Naive B cell (primary cell): Measurements from ENCODE around the gene SCAF4. TPM values are rescaled to one million over a fixed set of nuclear protein-coding genes. Genes with fewer than 3 reads are reported as not detected.
A peak's percentile ranks its signal among the peaks of the same experiment; 100 is the strongest.
"Not testable (repeated sequence)": the region's sequence is repeated elsewhere in the genome, so short reads cannot be mapped to it uniquely, and the experiment has no call there.

ENCODE experiments used
- ATAC-seq, 2 donors: fragments of 150-1000 bp; cut with Tn5 transposase; 2 replicates each; pipeline ENCODE4 v1.10.0; 2021; ENCODE audit warnings: low read depth in 2 of 2, mild to moderate bottlenecking in 2 of 2, moderate library complexity in 2 of 2
- DNase-seq: peaks from one replicate; pipeline ENCODE4 v3.0.0; 2022
- H3K27ac Mint-ChIP-seq, 6 donors: one replicate each; pipeline ENCODE4 v1.8.0; 2020 to 2022; ENCODE audit warnings: mild to moderate bottlenecking in 6 of 6, mixed read lengths in 6 of 6, moderate library complexity in 5 of 6, inconsistent platforms in 2 of 6
- H3K27me3 Mint-ChIP-seq, 3 donors: one replicate each; pipeline ENCODE4 v1.8.0; 2021 to 2022; ENCODE audit warnings: mixed read lengths in 3 of 3, mild to moderate bottlenecking in 1 of 3
- H3K36me3 Mint-ChIP-seq, 2 donors: one replicate each; pipeline ENCODE4 v1.8.0; 2020 to 2022; ENCODE audit warnings: mixed read lengths in 2 of 2, inconsistent platforms in 1 of 2, mild to moderate bottlenecking in 1 of 2
- H3K4me1 Mint-ChIP-seq, 3 donors: one replicate each; pipeline ENCODE4 v1.8.0; 2020 to 2022; ENCODE audit warnings: mixed read lengths in 3 of 3, inconsistent platforms in 1 of 3, mild to moderate bottlenecking in 1 of 3, moderate library complexity in 1 of 3
- H3K4me3 Mint-ChIP-seq, 8 donors: one replicate each; pipeline ENCODE4 v1.8.0; 2020 to 2022; ENCODE audit warnings: mild to moderate bottlenecking in 8 of 8, mixed read lengths in 8 of 8, moderate library complexity in 8 of 8, inconsistent platforms in 2 of 8
- H3K9me3 Mint-ChIP-seq, 7 donors: one replicate each; pipeline ENCODE4 v1.8.0; 2020 to 2022; ENCODE audit warnings: mixed read lengths in 7 of 7, mild to moderate bottlenecking in 5 of 7, inconsistent platforms in 2 of 7, moderate library complexity in 1 of 7
- polyA plus RNA-seq, 6 donors: library from polyadenylated mRNA; unstranded; fragments of 300-500 nt; fragmentation: Illumina TruSeq; gene quantifications; one replicate each; pipeline ENCODE4 v1.2.3, GENCODE V29; 2021; ENCODE audit warnings: low read depth in 6 of 6

SCAF4 gene, protein sequence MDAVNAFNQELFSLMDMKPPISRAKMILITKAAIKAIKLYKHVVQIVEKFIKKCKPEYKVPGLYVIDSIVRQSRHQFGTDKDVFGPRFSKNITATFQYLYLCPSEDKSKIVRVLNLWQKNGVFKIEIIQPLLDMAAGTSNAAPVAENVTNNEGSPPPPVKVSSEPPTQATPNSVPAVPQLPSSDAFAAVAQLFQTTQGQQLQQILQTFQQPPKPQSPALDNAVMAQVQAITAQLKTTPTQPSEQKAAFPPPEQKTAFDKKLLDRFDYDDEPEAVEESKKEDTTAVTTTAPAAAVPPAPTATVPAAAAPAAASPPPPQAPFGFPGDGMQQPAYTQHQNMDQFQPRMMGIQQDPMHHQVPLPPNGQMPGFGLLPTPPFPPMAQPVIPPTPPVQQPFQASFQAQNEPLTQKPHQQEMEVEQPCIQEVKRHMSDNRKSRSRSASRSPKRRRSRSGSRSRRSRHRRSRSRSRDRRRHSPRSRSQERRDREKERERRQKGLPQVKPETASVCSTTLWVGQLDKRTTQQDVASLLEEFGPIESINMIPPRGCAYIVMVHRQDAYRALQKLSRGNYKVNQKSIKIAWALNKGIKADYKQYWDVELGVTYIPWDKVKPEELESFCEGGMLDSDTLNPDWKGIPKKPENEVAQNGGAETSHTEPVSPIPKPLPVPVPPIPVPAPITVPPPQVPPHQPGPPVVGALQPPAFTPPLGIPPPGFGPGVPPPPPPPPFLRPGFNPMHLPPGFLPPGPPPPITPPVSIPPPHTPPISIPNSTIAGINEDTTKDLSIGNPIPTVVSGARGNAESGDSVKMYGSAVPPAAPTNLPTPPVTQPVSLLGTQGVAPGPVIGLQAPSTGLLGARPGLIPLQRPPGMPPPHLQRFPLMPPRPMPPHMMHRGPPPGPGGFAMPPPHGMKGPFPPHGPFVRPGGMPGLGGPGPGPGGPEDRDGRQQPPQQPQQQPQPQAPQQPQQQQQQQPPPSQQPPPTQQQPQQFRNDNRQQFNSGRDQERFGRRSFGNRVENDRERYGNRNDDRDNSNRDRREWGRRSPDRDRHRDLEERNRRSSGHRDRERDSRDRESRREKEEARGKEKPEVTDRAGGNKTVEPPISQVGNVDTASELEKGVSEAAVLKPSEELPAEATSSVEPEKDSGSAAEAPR
- polyA plus RNA-seq: 10 to 100 TPM; 25.1 to 66.0 (median 34.8) TPM

DNA sequence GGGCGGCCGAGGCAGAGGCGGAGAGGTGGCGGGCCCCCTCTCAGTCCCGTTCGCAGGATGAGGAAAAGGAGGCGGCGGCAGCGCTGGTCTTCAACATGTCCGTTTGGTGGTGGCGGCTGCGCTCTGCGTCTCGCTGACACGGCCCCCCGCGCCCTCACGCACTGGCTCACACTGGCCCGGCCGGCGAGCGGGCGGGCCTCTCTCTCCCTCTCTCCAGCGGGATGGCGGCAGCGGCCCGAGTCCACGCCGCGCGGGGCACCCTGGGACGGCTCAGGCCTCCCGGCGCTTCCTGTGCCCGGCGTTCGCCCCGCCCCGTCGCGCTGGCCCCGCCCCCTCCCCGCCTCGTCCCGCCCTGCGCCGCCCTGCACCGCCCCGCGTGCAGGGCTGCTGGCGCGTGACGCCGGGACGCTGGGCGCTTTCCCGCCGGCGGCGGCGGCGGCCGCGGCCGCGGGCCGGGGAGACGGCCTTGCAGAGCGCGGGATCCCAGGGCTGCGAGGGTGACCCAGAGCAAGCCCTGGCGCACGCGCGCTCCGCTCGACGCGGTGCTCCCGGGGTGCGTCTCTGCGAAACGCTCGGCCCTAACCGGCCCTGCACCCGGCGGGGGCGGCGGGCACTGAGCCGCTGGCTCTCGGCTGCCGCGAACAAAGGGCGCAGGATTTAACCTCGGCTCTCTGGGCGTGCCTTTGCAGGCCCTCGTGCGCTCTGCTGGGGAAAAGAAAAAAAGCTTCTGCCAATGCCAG, at the start of gene SCAF4:
Gene SCAF4, minus strand, starts transcription at position 262 of the 740 bp plus-strand sequence. CDS start 426 bp downstream, outside the sequence.
- Mint-ChIP-seq H3K27ac (peak within 1 kb of the TSS in 5 of 6 donors; percentile 64 to 89 (median 78)), H3K9me3 (no peaks in the 10 kb centered on the region), H3K36me3 (no peaks in the 10 kb centered on the region), H3K27me3 (no peaks in the 10 kb centered on the region), H3K4me3 (peak within 1 kb of the TSS in 4 of 8 donors; percentile 66 to 97 (median 90)), H3K4me1 (peaks cover 0 to 24% (median 11%) of the 10 kb centered on the region in 3 donors)
- ATAC-seq (peak; percentile 78 to 79), DNase-seq (peak; percentile 78)

DNA sequence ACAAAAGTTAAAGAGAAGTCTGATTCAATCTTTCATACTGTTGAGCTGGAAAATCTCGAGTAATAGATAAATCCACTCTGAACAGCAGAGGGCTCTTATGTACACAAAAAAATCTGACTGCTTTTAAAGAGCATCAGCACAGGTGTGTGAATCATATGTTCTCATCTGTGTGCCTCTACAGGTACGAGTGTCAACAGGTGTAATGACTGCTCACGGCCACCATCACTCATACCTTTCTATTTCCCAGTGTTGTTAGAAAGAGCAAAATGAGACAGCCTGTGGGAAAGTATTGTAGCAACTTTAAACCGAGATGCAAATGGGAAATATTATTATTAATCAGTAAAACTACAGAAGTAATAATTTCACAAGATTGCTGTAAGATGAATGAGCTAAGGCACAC, 49.0 kb upstream of the SCAF4 start:
- ATAC-seq: peak in 1 of 2 donors; percentile 36
- Mint-ChIP-seq H3K4me3 (no peak overlapping the region), H3K27ac (no peak overlapping the region), H3K27me3 (peaks cover 0 to 8% (median 4%) of the 10 kb centered on the region in 3 donors), H3K9me3 (peaks cover 0 to 8% (median 2%) of the 10 kb centered on the region in 7 donors), H3K36me3 (no peaks in the 10 kb centered on the region), H3K4me1 (peaks cover 13 to 20% (median 19%) of the 10 kb centered on the region in 3 donors)
- DNase-seq: no peak

DNA sequence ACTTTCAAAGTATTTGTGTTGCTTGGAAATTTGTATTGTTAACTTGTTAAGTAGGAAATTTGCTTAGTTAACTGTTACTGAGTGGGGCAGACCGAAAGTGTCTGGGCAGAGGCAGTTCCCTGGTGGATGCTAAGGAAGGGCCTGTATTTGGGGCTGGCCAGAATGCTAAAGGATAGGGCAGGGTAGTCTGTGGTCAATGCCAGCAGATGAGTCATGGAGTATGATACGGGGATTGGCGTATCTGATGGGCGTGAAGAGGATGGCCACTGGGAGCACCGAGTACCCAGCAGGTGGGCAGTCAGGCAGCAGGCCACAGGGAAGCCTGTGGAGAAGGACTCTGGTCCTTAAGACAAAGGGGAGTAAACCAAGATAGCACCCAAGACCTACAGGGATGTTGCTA, 46.6 kb upstream of the SCAF4 start:
- DNase-seq: no peak
- H3K27ac Mint-ChIP-seq: peak overlapping the region in 1 of 6 donors; percentile 77
- ATAC-seq: no peak
- peaks cover 0 to 8% (median 4%) of the 10 kb centered on the region in 3 donors for H3K27me3 Mint-ChIP-seq
- no peaks in the 10 kb centered on the region for H3K36me3 Mint-ChIP-seq
- no peak overlapping the region for H3K4me3 Mint-ChIP-seq
- peaks cover 0 to 3% (median 0%) of the 10 kb centered on the region in 7 donors for H3K9me3 Mint-ChIP-seq
- peaks cover 17 to 38% (median 24%) of the 10 kb centered on the region in 3 donors for H3K4me1 Mint-ChIP-seq

DNA sequence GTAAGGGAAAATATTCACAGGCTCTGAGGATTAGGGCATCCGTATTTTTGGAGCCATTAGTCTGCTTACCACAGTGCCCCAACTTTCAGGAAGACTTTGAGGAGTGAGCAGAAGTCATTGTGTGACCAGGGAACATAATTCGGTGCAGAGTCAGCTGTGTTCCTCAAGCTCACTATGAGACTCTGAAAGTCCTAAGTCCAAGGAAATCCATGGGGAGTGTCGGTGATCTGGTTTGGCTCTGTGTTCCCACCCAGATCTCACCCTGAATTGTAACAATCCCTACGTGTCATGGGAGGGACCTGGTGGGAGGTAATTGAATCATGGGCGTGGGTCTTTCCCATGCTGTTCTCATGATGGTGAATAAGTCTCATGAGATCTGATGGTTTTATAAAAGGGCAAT, 45.9 kb upstream of the SCAF4 start:
- H3K9me3 Mint-ChIP-seq: peaks cover 0 to 3% (median 0%) of the 10 kb centered on the region in 7 donors
- H3K4me3 Mint-ChIP-seq: no peak overlapping the region
- H3K27me3 Mint-ChIP-seq: peaks cover 0 to 8% (median 4%) of the 10 kb centered on the region in 3 donors
- H3K36me3 Mint-ChIP-seq: no peaks in the 10 kb centered on the region
- DNase-seq (no peak), ATAC-seq (no peak)
- H3K4me1 Mint-ChIP-seq: peaks cover 22 to 45% (median 30%) of the 10 kb centered on the region in 3 donors
- peak overlapping the region in 2 of 6 donors; percentile 19 to 77 for H3K27ac Mint-ChIP-seq

DNA sequence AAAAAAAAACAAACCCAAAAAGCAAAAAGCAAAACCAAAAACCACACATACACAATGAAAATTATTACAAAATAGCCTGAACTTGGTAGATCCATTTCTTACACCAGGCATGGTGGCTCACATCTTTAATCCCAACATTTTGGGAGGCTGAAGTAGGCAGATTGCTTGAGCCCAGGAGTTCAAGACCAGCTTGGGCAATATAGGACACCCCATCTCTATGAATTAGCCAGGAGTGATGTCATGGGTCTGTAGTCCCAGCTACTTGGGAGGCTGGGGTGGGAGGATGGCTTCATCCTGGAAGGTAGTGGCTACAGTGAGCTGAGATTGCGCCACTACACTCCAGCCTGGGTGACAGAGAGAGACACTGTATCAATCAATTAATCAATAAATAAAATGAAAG, 42.1 kb upstream of the SCAF4 start:
- H3K4me1 Mint-ChIP-seq: peaks cover 26 to 73% (median 28%) of the 10 kb centered on the region in 3 donors
- ATAC-seq (no peak), DNase-seq (no peak)

DNA sequence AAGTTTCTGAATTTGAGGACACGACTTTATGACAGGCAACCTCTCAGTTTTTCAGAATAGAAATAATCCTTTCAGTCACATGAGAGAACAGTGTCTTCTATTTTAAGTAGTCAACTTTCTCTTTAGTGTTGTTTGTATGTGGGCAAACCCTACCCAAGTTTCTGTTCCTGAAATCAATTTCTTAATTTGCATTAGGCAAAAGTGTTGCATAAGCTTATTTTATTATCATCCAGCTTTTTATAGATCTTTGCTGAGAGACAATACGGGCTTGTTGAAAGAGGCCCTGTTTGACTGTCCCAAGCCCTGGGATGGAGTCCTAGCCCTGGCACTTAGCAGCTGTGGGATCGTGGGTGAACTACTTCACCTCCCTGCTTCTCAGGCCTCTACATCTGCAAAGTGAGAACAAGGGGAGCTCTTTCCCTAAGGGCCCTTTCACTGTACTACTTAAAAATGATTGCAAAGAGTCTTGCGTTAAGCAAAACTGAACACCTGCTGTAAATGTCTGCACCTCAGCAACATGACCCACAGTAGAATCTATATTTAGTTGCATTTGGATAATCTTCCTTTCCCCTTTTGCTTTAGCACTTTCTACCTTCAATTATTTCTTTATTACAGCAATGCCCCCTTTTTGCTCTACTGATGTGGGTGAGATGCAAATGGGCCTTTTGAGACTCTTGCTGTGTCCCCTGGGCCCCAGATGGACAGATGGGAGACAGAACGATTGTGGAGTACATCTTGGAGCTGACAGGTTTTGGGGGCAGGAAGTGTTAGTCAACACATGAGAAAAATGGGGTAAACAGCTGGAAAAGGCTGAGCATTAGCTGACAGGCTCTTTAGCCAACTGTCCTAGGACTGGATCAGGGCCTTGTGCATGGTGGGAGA, 41.0 kb upstream of the SCAF4 start:
- peak; percentile 77 for DNase-seq
- Mint-ChIP-seq H3K36me3 (no peaks in the 10 kb centered on the region), H3K4me1 (peaks cover 21 to 75% (median 28%) of the 10 kb centered on the region in 3 donors), H3K27ac (peak overlapping the region; percentile 87 to 99 (median 98)), H3K27me3 (no peaks in the 10 kb centered on the region), H3K4me3 (peak overlapping the region; percentile 36 to 92 (median 82)), H3K9me3 (peaks cover 0 to 3% (median 0%) of the 10 kb centered on the region in 7 donors)
- peak; percentile 92 to 93 for ATAC-seq

More for the DNA sequence above, 42.1 kb upstream of the SCAF4 start:
- H3K36me3 Mint-ChIP-seq: no peaks in the 10 kb centered on the region
- peaks cover 0 to 3% (median 0%) of the 10 kb centered on the region in 7 donors for H3K9me3 Mint-ChIP-seq
- H3K27ac Mint-ChIP-seq: peak overlapping the region in 4 of 6 donors; percentile 27 to 98 (median 50)
- peak overlapping the region in 1 of 8 donors; percentile 21 for H3K4me3 Mint-ChIP-seq
- no peaks in the 10 kb centered on the region for H3K27me3 Mint-ChIP-seq

DNA sequence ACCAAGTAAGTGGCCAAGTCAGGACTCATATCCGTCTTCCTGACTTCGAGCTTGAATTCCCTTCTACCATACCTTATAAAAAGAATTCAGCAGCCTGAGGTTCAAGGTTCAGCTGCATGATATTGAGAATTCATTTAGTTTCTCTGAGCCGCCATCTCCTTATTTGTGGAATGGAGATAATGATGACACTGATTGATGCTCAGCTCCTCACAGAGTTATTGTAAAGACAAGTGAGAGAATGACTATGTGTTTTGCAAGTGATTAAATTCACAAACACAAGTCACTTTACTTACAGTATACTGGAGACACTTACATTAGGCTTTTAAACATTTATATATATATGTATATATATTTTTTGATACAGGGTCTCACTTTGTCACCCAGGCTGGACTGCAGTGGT, 39.8 kb upstream of the SCAF4 start:
- ATAC-seq: no peak
- H3K27ac Mint-ChIP-seq: peak overlapping the region; percentile 10 to 95 (median 84)

DNA sequence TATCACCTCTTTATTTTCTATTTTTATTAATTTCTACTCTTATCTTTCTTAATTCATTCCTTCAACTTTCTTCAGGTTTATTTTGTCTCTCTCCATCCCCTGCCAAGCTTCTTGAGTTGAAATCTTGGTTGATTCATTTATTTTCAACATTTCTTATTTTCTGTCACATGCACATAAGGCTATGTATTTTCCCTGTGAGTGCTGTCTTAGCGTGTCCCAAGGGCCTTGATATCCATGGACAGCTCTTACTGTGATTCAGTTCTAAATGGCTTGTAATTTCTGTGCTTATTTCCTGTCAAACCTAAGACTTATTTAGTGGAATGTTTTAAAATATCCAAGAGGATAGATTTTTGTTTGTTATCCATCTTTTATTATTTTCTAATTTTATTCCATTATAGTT, 36.8 kb upstream of the SCAF4 start:
- Mint-ChIP-seq H3K4me1 (peaks cover 21 to 52% (median 32%) of the 10 kb centered on the region in 3 donors), H3K4me3 (no peak overlapping the region), H3K27me3 (no peaks in the 10 kb centered on the region), H3K9me3 (peaks cover 3 to 26% (median 8%) of the 10 kb centered on the region in 7 donors), H3K27ac (peak overlapping the region in 2 of 6 donors; percentile 80 to 84), H3K36me3 (peaks cover 0 to 7% of the 10 kb centered on the region in 2 donors)
- ATAC-seq (no peak), DNase-seq (no peak)

More for the DNA sequence above, 39.8 kb upstream of the SCAF4 start:
- peaks cover 0 to 10% (median 3%) of the 10 kb centered on the region in 7 donors for H3K9me3 Mint-ChIP-seq
- DNase-seq: no peak
- no peaks in the 10 kb centered on the region for H3K27me3 Mint-ChIP-seq
- H3K4me1 Mint-ChIP-seq: peaks cover 26 to 78% (median 36%) of the 10 kb centered on the region in 3 donors
- no peaks in the 10 kb centered on the region for H3K36me3 Mint-ChIP-seq
- H3K4me3 Mint-ChIP-seq: peak overlapping the region in 5 of 8 donors; percentile 25 to 92 (median 63)

DNA sequence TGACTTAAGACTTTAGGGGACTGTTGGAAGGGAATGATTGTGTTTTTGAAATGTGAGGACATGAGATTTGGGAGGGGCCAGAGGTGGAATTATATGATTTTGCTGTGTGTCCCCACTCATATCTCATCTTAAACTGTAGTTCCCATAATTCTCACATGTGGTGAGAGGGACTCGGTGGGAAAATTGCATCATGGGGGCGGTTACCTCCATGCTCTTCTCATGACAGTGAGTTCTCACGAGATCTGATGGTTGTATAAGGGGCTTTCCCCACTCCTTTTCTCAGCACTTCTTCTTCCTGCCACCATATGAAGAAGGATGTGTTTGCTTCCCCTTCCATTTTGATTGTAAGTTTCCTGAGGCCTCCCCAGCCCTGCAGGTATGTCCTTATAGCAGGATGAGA, 35.0 kb upstream of the SCAF4 start:
- H3K36me3 Mint-ChIP-seq: peaks cover 0 to 7% of the 10 kb centered on the region in 2 donors
- peaks cover 3 to 26% (median 10%) of the 10 kb centered on the region in 7 donors for H3K9me3 Mint-ChIP-seq
- ATAC-seq (no peak), DNase-seq (no peak)
- H3K4me1 Mint-ChIP-seq: peaks cover 11 to 50% (median 34%) of the 10 kb centered on the region in 3 donors
- H3K4me3 Mint-ChIP-seq: peak overlapping the region in 1 of 8 donors; percentile 41
- no peaks in the 10 kb centered on the region for H3K27me3 Mint-ChIP-seq
- H3K27ac Mint-ChIP-seq: peak overlapping the region in 1 of 6 donors; percentile 74

DNA sequence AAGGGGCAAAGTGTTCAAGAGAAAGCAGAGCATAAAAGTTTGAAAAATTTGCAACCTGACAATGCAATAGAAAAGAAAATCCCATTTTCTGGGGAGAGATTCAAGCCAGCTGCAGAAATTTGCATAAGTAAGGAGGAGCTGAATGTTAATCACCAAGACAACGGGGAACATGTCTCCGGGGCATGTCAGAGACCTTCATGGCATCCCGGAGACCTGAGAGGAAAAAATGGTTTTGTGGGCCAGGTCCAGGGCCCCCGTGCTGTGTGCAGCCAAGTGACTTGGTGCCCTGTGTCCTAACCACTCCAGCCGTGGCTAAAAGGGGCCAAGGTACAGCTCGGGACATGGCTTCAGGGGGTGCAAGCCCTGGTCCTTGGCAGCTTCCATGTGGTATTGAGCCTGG, 33.9 kb upstream of the SCAF4 start:
- Mint-ChIP-seq H3K4me1 (peaks cover 9 to 39% (median 39%) of the 10 kb centered on the region in 3 donors), H3K9me3 (peaks cover 3 to 26% (median 10%) of the 10 kb centered on the region in 7 donors)
- H3K4me3 Mint-ChIP-seq, H3K36me3 Mint-ChIP-seq, H3K27ac Mint-ChIP-seq, DNase-seq, H3K27me3 Mint-ChIP-seq, ATAC-seq: not testable (repeated sequence)

DNA sequence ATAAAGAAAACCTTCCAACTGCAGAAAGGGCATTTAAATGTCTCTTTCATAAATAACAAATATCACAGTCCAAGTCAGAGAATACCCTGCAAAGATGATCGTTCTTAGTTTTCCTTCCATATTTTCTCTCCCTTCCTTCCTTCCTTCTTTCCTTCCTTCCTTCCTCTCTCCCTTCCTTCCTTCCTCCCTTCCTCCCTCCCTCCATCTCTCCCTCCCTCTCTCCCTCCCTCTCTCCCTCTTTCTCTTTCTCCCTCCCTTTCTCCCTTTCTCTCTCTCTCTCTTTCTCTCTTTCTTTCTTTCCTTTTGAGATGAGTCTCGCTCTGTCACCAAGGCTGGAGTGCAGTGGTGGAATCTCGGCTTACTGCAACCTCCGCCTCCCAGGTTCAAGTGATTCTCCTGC, 29.0 kb upstream of the SCAF4 start:
- Mint-ChIP-seq H3K4me1 (peaks cover 0 to 28% (median 16%) of the 10 kb centered on the region in 3 donors), H3K27ac (peak overlapping the region in 1 of 6 donors; percentile 59), H3K9me3 (peaks cover 3 to 8% (median 4%) of the 10 kb centered on the region in 7 donors), H3K36me3 (peaks cover 0 to 6% of the 10 kb centered on the region in 2 donors), H3K4me3 (no peak overlapping the region), H3K27me3 (peaks cover 0 to 5% (median 0%) of the 10 kb centered on the region in 3 donors)
- ATAC-seq: no peak
- DNase-seq: no peak
